OCI-LY3 (cell line): ENCODE measurements around the gene LRBA.

Experiments
- H2AFZ ChIP-seq: fragments of 200-600, 300-600 bp; shearing (Covaris generic); 2 replicates; pipeline ENCODE4 v1.6.0; 2014; ENCODE audit warnings: antibody characterized with exemption, low read depth, low read length
- H3K27ac ChIP-seq: fragments of 200-600, 300-600 bp; sonication (generic); 2 replicates; pipeline ENCODE4 v1.5.1; 2014; ENCODE audit warnings: mild to moderate bottlenecking, low read length, moderate library complexity, mixed read lengths
- H3K27me3 ChIP-seq: fragments of 200-600, 300-600 bp; sonication (generic); 2 replicates; pipeline ENCODE4 v1.6.1; 2014; ENCODE audit warnings: low read depth, low read length, mixed read lengths
- H3K36me3 ChIP-seq: fragments of 200-600, 300-600 bp; sonication (generic); replicated peaks from 2 replicates; pipeline ENCODE3; 2014; ENCODE audit warnings: low read depth, low read length, mixed read lengths
- H3K4me1 ChIP-seq: fragments of 300-600, 200-600 bp; sonication (generic); 2 replicates; pipeline ENCODE4 v1.6.1; 2014; ENCODE audit warnings: low read length, mixed read lengths
- H3K4me2 ChIP-seq: fragments of 200-600, 300-600 bp; sonication (generic); 2 replicates; pipeline ENCODE4 v1.6.1; 2014; ENCODE audit warnings: low read length, mixed read lengths
- H3K4me3 ChIP-seq: fragments of 300-600, 200-600 bp; sonication (generic); 2 replicates; pipeline ENCODE4 v1.5.1; 2014; ENCODE audit warnings: antibody characterized with exemption, mild to moderate bottlenecking, low read length, moderate library complexity
- H3K79me2 ChIP-seq: fragments of 300-600, 200-600 bp; shearing (Covaris generic); 2 replicates; pipeline ENCODE4 v1.6.1; 2014; ENCODE audit warnings: mild to moderate bottlenecking, low read length, mixed read lengths
- H3K9ac ChIP-seq: fragments of 300-600, 200-600 bp; shearing (Covaris generic); 2 replicates; pipeline ENCODE4 v1.6.0; 2014; ENCODE audit warnings: mild to moderate bottlenecking, low read length, moderate library complexity
- H3K9me3 ChIP-seq: fragments of 200-600, 300-600 bp; shearing (Covaris generic); 2 replicates; pipeline ENCODE4 v1.6.1; 2014; ENCODE audit warnings: low read length, mixed read lengths; ENCODE audit not compliant: insufficient read depth
- H4K20me1 ChIP-seq: fragments of 200-600, 300-600 bp; sonication (generic); 2 replicates; pipeline ENCODE4 v1.6.1; 2016; ENCODE audit warnings: low read length, mixed read lengths; ENCODE audit not compliant: insufficient read depth
- CTCF ChIP-seq: fragments of 200-600, 300-600 bp; sonication (generic); IDR thresholded peaks from 2 replicates; pipeline ENCODE4 v1.5.1; 2014; ENCODE audit warnings: antibody characterized with exemption, low read length, low read depth
- EZH2phosphoT487 ChIP-seq: fragments of 200-600 bp; shearing (Covaris generic); IDR thresholded peaks from 2 replicates; pipeline ENCODE4 v1.6.1; 2018; ENCODE audit warnings: antibody characterized with exemption, mixed run types, low read depth

Gene LRBA

GRCh38 chr4:150477869-150478268, 537.2 kb downstream of the LRBA start:
- Histone ChIP-seq H3K4me1 (peaks cover 7% of the 10 kb centered on the region), H3K36me3 (no peaks in the 10 kb centered on the region), H3K4me3 (no peak overlapping the region), H3K79me2 (no peaks in the 10 kb centered on the region), H2AFZ (no peak overlapping the region), H3K9me3 (no peaks in the 10 kb centered on the region), H3K27ac (no peak overlapping the region), H4K20me1 (no peaks in the 10 kb centered on the region), H3K9ac (no peak overlapping the region), H3K4me2 (no peak overlapping the region), H3K27me3 (no peaks in the 10 kb centered on the region)
- TF ChIP-seq EZH2phosphoT487 (no peak), CTCF (no peak)

GRCh38 chr4:150476776-150477175, 538.3 kb downstream of the LRBA start:
- TF ChIP-seq CTCF: no peak
- TF ChIP-seq EZH2phosphoT487: no peak
- H3K27me3 ChIP-seq: no peaks in the 10 kb centered on the region
- no peaks in the 10 kb centered on the region for H3K36me3 ChIP-seq
- no peak overlapping the region for H3K27ac ChIP-seq
- no peaks in the 10 kb centered on the region for H3K9me3 ChIP-seq
- no peak overlapping the region for H3K9ac ChIP-seq
- no peak overlapping the region for H3K4me3 ChIP-seq
- no peaks in the 10 kb centered on the region for H3K79me2 ChIP-seq
- peaks cover 7% of the 10 kb centered on the region for H3K4me1 ChIP-seq
- no peaks in the 10 kb centered on the region for H4K20me1 ChIP-seq
- H3K4me2 ChIP-seq: no peak overlapping the region
- H2AFZ ChIP-seq: no peak overlapping the region

GRCh38 chr4:150475763-150476162, 539.3 kb downstream of the LRBA start:
- TF ChIP-seq CTCF (no peak), EZH2phosphoT487 (no peak)
- no peak overlapping the region for H3K4me2 ChIP-seq
- no peak overlapping the region for H3K4me3 ChIP-seq
- H4K20me1 ChIP-seq: no peaks in the 10 kb centered on the region
- H3K79me2 ChIP-seq: no peaks in the 10 kb centered on the region
- no peaks in the 10 kb centered on the region for H3K36me3 ChIP-seq
- H2AFZ ChIP-seq: no peak overlapping the region
- peaks cover 7% of the 10 kb centered on the region for H3K4me1 ChIP-seq
- no peak overlapping the region for H3K9ac ChIP-seq
- no peaks in the 10 kb centered on the region for H3K27me3 ChIP-seq
- H3K9me3 ChIP-seq: no peaks in the 10 kb centered on the region
- H3K27ac ChIP-seq: no peak overlapping the region

- Histone ChIP-seq H3K27me3 (no peaks in the 10 kb centered on the region), H3K36me3 (no peaks in the 10 kb centered on the region), H3K9me3 (no peaks in the 10 kb centered on the region), H2AFZ (no peak overlapping the region), H3K79me2 (no peaks in the 10 kb centered on the region), H4K20me1 (no peaks in the 10 kb centered on the region), H3K4me1 (no peaks in the 10 kb centered on the region), H3K27ac (no peak overlapping the region), H3K4me3 (no peak overlapping the region), H3K9ac (no peak overlapping the region), H3K4me2 (no peak overlapping the region)
- TF ChIP-seq CTCF: no peak
- no peak for TF ChIP-seq EZH2phosphoT487
These were observed 550.6 kb downstream of the LRBA start for GRCh38 chr4:150464523-150464922.
